ENCODE measurements around the gene KRTAP9-3. TPM values are rescaled to one million over a fixed set of nuclear protein-coding genes. Genes with fewer than 3 reads are reported as not detected.
"Not testable (repeated sequence)": the region's sequence is repeated elsewhere in the genome, so short reads cannot be mapped to it uniquely, and the experiment has no call there.

KRTAP9-3 gene
- total RNA-seq, 1 experiment from 2014 or later: not detected

DNA sequence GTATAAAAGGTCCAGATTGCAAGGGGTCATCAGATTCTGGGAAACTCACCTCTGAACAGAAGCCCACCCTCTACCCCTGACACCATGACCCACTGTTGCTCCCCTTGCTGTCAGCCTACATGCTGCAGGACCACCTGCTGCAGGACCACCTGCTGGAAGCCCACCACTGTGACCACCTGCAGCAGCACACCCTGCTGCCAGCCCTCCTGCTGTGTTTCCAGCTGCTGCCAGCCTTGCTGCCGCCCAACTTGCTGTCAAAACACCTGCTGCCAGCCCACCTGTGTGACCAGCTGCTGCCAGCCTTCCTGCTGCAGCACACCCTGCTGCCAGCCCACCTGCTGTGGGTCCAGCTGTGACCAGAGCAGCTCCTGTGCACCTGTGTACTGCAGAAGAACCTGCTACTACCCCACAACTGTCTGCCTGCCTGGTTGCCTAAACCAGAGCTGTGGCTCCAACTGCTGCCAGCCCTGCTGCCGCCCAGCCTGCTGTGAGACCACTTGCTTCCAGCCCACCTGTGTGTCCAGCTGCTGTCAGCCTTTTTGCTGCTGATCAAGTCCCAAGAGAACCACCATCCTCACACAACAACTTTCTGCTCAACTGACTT lies 17.5 kb downstream of the KRTAP9-3 start, which contains the start of gene KRTAP9-4:
Gene KRTAP9-4 (plus strand): TSS at position 51 of the 604 bp plus-strand sequence. CDS start 34 bp downstream, at position 85.
- H3K9me3 Mint-ChIP-seq; H3K27ac Mint-ChIP-seq; H3K27me3 Mint-ChIP-seq (ENCODE audit: low read depth); H3K4me3 Mint-ChIP-seq; POLR2A ChIA-PET; H3K36me3 Mint-ChIP-seq; CTCF ChIA-PET; ATAC-seq; DNase-seq (ENCODE audit: low spot score); H3K4me1 Mint-ChIP-seq: not testable (repeated sequence)
- peak; percentile 73 for TF ChIP-seq ZNF423 (CRISPR knock-in tag; IDR thresholded peaks at IDR 0.05)

GRCh38 chr17:41251261-41251660 lies 19.0 kb downstream of the KRTAP9-3 start:
- no peaks in the 10 kb centered on the region for H3K36me3 Mint-ChIP-seq
- H3K27me3 Mint-ChIP-seq (ENCODE audit: low read depth): peaks cover 5% of the 10 kb centered on the region
- H3K4me1 Mint-ChIP-seq: 0 out of 2 replicates have a peak, but pooled peaks cover 4% of the 10 kb centered on the region
- no peak overlapping the region for H3K27ac Mint-ChIP-seq
- ATAC-seq: no peak
- CTCF ChIA-PET: no interaction called here
- no peak overlapping the region for H3K4me3 Mint-ChIP-seq
- DNase-seq (ENCODE audit: low spot score): no peak
- TF ChIP-seq PRDM15 (CRISPR knock-in tag; IDR thresholded peaks at IDR 0.05) (no peak), KAT7 (CRISPR knock-in tag; IDR thresholded peaks at IDR 0.05; ENCODE audit: borderline replicate concordance) (no peak), MXD4 (CRISPR knock-in tag; IDR thresholded peaks at IDR 0.05; ENCODE audit: borderline replicate concordance) (no peak), SMAD4 (CRISPR knock-in tag; IDR thresholded peaks at IDR 0.05) (no peak), NR2C2 (CRISPR knock-in tag; IDR thresholded peaks at IDR 0.05) (no peak), ZNF416 (CRISPR knock-in tag; IDR thresholded peaks at IDR 0.05) (no peak), ZNF219 (CRISPR knock-in tag; IDR thresholded peaks at IDR 0.05; ENCODE audit: borderline replicate concordance) (no peak), ZSCAN18 (CRISPR knock-in tag; IDR thresholded peaks at IDR 0.05) (no peak), FOXJ3 (CRISPR knock-in tag; IDR thresholded peaks at IDR 0.05; ENCODE audit: borderline replicate concordance) (no peak), RORB (CRISPR knock-in tag; IDR thresholded peaks at IDR 0.05) (no peak), JAZF1 (CRISPR knock-in tag; IDR thresholded peaks at IDR 0.05) (no peak), ZMAT4 (CRISPR knock-in tag; IDR thresholded peaks at IDR 0.05) (no peak), FOXP1 (CRISPR knock-in tag; IDR thresholded peaks at IDR 0.05; ENCODE audit: borderline replicate concordance) (no peak), NFYB (CRISPR knock-in tag; conservative IDR thresholded peaks at IDR 0.05; ENCODE audit: low read depth) (no peak), GABPB1 (CRISPR knock-in tag; IDR thresholded peaks at IDR 0.05) (no peak), ARID4B (CRISPR knock-in tag; IDR thresholded peaks at IDR 0.05; ENCODE audit: borderline replicate concordance) (no peak), ZNF232 (CRISPR knock-in tag; IDR thresholded peaks at IDR 0.05) (no peak), SOX15 (CRISPR knock-in tag; IDR thresholded peaks at IDR 0.05) (no peak), NFE2L1 (CRISPR knock-in tag; IDR thresholded peaks at IDR 0.05) (no peak)
- POLR2A ChIA-PET: no interaction called here
- H3K9me3 Mint-ChIP-seq: no peaks in the 10 kb centered on the region
